Right renal cortex interstitium (tissue), 3 donors: ENCODE data around the gene LPAR4. TPM values are rescaled to one million over a fixed set of nuclear protein-coding genes. Genes with fewer than 3 reads are reported as not detected.

Experiments used
- polyA plus RNA-seq, 3 donors: library from polyadenylated mRNA; unstranded; fragments of 120-200 nt; gene quantifications; one replicate each; pipeline ENCODE4 v1.2.1, GENCODE V29; 2013; ENCODE audit not compliant: insufficient read length in 3 of 3

LPAR4 gene
- polyA plus RNA-seq, 3 donors: 17.3 to 22.7 (median 20.6) TPM

Other genes starting within 250 kb of the LPAR4 start
- gene RTL3, start 88.4 kb upstream of the LPAR4 start, polyA plus RNA-seq: not detected
- under 1 TPM; 0.15 to 0.38 (median 0.26) TPM for gene P2RY10, start 197.7 kb downstream of the LPAR4 start, polyA plus RNA-seq